Right lobe of liver (tissue), 4 donors: ENCODE measurements around the gene MLST8.

Source experiments
- POLR2A ChIP-seq: fragments of 450-650 bp; IDR thresholded peaks from one replicate; pipeline ENCODE4 v1.6.1; 2017; ENCODE audit warnings: antibody characterized with exemption, mild to moderate bottlenecking
- TF ChIP-seq, protein P1 (sequence below), 4 donors: fragments of 200-600 bp in 3 of 4; fragments of 450-650 bp in 1 of 4; IDR thresholded peaks; one replicate each; pipeline versions ENCODE4 v1.5.1 to v1.8.0; 2016 to 2022; ENCODE audit warnings: antibody characterized with exemption in 4 of 4, mild to moderate bottlenecking in 2 of 4
- donor health status: DM: no; HTN: no; CAD: no.
- donor health status: DM: no; HTN: no; CAD: no.
- donor health status: DM: no; HTN: yes; CAD: no.

DNA sequence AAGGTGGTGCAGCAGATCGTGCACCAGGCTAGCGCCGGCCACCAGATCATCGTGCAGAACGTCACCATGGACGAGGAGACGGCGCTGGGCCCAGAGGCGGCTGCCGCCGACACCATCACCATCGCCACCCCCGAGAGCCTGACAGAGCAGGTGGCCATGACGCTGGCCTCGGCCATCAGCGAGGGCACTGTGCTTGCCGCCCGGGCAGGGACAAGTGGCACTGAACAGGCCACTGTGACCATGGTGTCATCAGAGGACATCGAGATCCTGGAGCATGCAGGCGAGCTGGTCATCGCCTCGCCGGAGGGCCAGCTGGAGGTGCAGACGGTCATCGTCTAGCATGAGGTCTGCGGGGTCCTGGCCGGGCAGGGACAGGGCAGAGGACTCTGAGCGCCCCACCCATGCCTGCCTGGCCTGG is 30.0 kb downstream of the MLST8 start:
- TF ChIP-seq, protein P1, sequence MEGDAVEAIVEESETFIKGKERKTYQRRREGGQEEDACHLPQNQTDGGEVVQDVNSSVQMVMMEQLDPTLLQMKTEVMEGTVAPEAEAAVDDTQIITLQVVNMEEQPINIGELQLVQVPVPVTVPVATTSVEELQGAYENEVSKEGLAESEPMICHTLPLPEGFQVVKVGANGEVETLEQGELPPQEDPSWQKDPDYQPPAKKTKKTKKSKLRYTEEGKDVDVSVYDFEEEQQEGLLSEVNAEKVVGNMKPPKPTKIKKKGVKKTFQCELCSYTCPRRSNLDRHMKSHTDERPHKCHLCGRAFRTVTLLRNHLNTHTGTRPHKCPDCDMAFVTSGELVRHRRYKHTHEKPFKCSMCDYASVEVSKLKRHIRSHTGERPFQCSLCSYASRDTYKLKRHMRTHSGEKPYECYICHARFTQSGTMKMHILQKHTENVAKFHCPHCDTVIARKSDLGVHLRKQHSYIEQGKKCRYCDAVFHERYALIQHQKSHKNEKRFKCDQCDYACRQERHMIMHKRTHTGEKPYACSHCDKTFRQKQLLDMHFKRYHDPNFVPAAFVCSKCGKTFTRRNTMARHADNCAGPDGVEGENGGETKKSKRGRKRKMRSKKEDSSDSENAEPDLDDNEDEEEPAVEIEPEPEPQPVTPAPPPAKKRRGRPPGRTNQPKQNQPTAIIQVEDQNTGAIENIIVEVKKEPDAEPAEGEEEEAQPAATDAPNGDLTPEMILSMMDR (IDR thresholded peaks at IDR 0.05): no peak
- no peak for TF ChIP-seq POLR2A
